Neuronal stem cell (in vitro differentiated cells): Measurements from ENCODE around the gene PRIMA1.
A peak's percentile ranks its signal among the peaks of the same experiment; 100 is the strongest.

Experiments used
- DNase-seq: peaks from one replicate; pipeline ENCODE4 v3.0.0-alpha.2; 2013; ENCODE audit warnings: low spot score
- H2AFZ ChIP-seq: one replicate; pipeline ENCODE4 v1.6.1; 2013; ENCODE audit warnings: mild to moderate bottlenecking, low read length, inconsistent platforms
- H2AK5ac ChIP-seq: 2 replicates; pipeline ENCODE4 v1.6.1; 2013; ENCODE audit warnings: low read depth, mild to moderate bottlenecking, inconsistent platforms, low read length, moderate library complexity, mixed read lengths
- H2BK120ac ChIP-seq: 2 replicates; pipeline ENCODE4 v1.6.1; 2013; ENCODE audit warnings: low read depth, mild to moderate bottlenecking, inconsistent platforms, low read length, moderate library complexity, mixed read lengths
- H2BK12ac ChIP-seq: one replicate; pipeline ENCODE4 v1.6.1; 2013; ENCODE audit warnings: low read length, inconsistent platforms
- H2BK15ac ChIP-seq: 2 replicates; pipeline ENCODE4 v1.6.1; 2013; ENCODE audit warnings: mild to moderate bottlenecking, low read length, inconsistent platforms, mixed read lengths
- H2BK5ac ChIP-seq: one replicate; pipeline ENCODE4 v1.6.1; 2013; ENCODE audit warnings: inconsistent platforms, mild to moderate bottlenecking, low read length, moderate library complexity
- H3K14ac ChIP-seq: one replicate; pipeline ENCODE4 v1.6.1; 2013; ENCODE audit warnings: low read length, inconsistent platforms
- H3K18ac ChIP-seq: 2 replicates; pipeline ENCODE4 v1.6.1; 2013; ENCODE audit warnings: low read length, inconsistent platforms
- H3K23ac ChIP-seq: 2 replicates; pipeline ENCODE4 v1.6.1; 2013; ENCODE audit warnings: low read depth, mild to moderate bottlenecking, mixed read lengths, low read length, inconsistent platforms; ENCODE audit not compliant: poor library complexity
- H3K27ac ChIP-seq: replicated peaks from 3 replicates; pipeline ENCODE4 v1.5.1; 2013; ENCODE audit warnings: low read length, inconsistent platforms
- H3K27me3 ChIP-seq, 3 experiments: 2 replicates each; pipeline ENCODE4 v1.6.1; 2013; ENCODE audit warnings: low read length in 3 of 3, mild to moderate bottlenecking in 2 of 3, inconsistent platforms in 1 of 3, low read depth in 1 of 3, mixed read lengths in 1 of 3, moderate library complexity in 1 of 3; ENCODE audit not compliant: control insufficient read depth in 3 of 3, insufficient read depth in 3 of 3
- H3K36me3 ChIP-seq, 2 donors: replicated peaks in 1 of 2; 2 replicates each; pipeline ENCODE4 v1.6.1; 2013; ENCODE audit warnings: low read length in 2 of 2; ENCODE audit not compliant: control insufficient read depth in 2 of 2, insufficient read depth in 2 of 2
- H3K4ac ChIP-seq: 2 replicates; pipeline ENCODE4 v1.6.1; 2013; ENCODE audit warnings: inconsistent platforms, mild to moderate bottlenecking, low read length, moderate library complexity
- H3K4me1 ChIP-seq, 2 donors: 1 replicate in 1 of 2; 2 replicates in 1 of 2; pipeline ENCODE4 v1.6.1; 2013; ENCODE audit warnings: low read length in 2 of 2, low read depth in 1 of 2; ENCODE audit not compliant: control insufficient read depth in 2 of 2, insufficient read depth in 1 of 2
- H3K4me2 ChIP-seq: one replicate; pipeline ENCODE4 v1.6.1; 2013; ENCODE audit warnings: mild to moderate bottlenecking, low read length, inconsistent platforms; ENCODE audit not compliant: insufficient read depth, poor library complexity, severe bottlenecking
- H3K4me3 ChIP-seq, 2 donors: 2 replicates each; pipeline ENCODE4 v1.5.1; 2013; ENCODE audit warnings: low read length in 2 of 2, mild to moderate bottlenecking in 2 of 2, inconsistent platforms in 1 of 2, moderate library complexity in 1 of 2
- H3K79me1 ChIP-seq: one replicate; pipeline ENCODE4 v1.6.1; 2013; ENCODE audit warnings: low read depth, mild to moderate bottlenecking, inconsistent platforms, low read length, moderate library complexity
- H3K9ac ChIP-seq: one replicate; pipeline ENCODE4 v1.6.1; 2013; ENCODE audit warnings: mild to moderate bottlenecking, low read depth, low read length, inconsistent platforms; ENCODE audit not compliant: poor library complexity
- H3K9me3 ChIP-seq, 2 donors: replicated peaks in 1 of 2; 2 replicates each; pipeline versions ENCODE3 to v1.6.1; 2013; ENCODE audit warnings: low read length in 2 of 2, mild to moderate bottlenecking in 2 of 2, inconsistent platforms in 1 of 2, low read depth in 1 of 2, mixed read lengths in 1 of 2, moderate library complexity in 1 of 2; ENCODE audit not compliant: control insufficient read depth in 2 of 2, insufficient read depth in 1 of 2
- H4K8ac ChIP-seq: one replicate; pipeline ENCODE4 v1.6.1; 2013; ENCODE audit warnings: low read depth, mild to moderate bottlenecking, inconsistent platforms, low read length, moderate library complexity
- H4K91ac ChIP-seq: one replicate; pipeline ENCODE4 v1.6.1; 2013; ENCODE audit warnings: low read length, low read depth, mild to moderate bottlenecking, inconsistent platforms; ENCODE audit not compliant: poor library complexity
- WGBS, 2 donors: extraction: QIAGEN DNeasy Blood & Tissue Kit; methylation state at CpG; one replicate each; pipeline ENCODE4 v1.1.7; 2013; ENCODE audit warnings: missing lambda C conversion rate in 2 of 2, mixed read lengths in 1 of 2; ENCODE audit not compliant: insufficient read length in 2 of 2, insufficient replicate concordance in 1 of 2; ENCODE audit errors: extremely low coverage in 2 of 2; 5-methylcytosine and 5-hydroxymethylcytosine counted together

PRIMA1 gene

DNA sequence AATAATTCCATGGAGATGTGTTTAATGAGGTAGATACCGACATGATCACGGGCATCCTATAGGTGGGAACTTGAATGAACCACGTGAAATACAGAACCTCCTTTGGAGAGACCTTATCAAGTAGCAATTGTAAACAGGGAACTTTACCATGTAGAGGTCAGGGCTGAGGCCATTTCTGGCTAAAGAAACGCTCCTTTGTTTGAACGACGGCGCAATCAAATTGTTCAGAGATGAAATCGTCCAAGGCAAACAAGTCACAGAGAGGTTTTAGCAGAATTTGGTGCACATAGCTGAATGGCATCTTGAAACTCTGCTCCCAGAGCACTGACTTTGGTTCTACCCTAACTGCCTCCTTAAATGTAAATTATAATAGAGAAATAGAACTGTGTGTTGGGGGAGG lies 9.8 kb downstream of the PRIMA1 start:
- Histone ChIP-seq H3K27me3 (no peaks in the 10 kb centered on the region), H3K4me1 (peaks cover 0 to 2% of the 10 kb centered on the region in 2 donors), H3K18ac (no peak overlapping the region), H3K27ac (no peak overlapping the region), H4K8ac (no peak overlapping the region), H3K14ac (no peak overlapping the region), H3K36me3 (no peaks in the 10 kb centered on the region), H3K4me3 (no peak overlapping the region), H2BK5ac (no peak overlapping the region), H2BK15ac (no peak overlapping the region), H4K91ac (no peak overlapping the region), H3K9ac (no peak overlapping the region), H3K9me3 (no peaks in the 10 kb centered on the region), H3K79me1 (no peaks in the 10 kb centered on the region), H2AFZ (no peak overlapping the region), H3K4me2 (no peak overlapping the region), H3K23ac (no peak overlapping the region), H2BK120ac (no peak overlapping the region), H2AK5ac (no peak overlapping the region), H2BK12ac (no peak overlapping the region), H3K4ac (no peak overlapping the region)
- no CpG with 5 or more reads among the region's 8 CpGs for WGBS, 2 donors
- DNase-seq, result no peak

DNA sequence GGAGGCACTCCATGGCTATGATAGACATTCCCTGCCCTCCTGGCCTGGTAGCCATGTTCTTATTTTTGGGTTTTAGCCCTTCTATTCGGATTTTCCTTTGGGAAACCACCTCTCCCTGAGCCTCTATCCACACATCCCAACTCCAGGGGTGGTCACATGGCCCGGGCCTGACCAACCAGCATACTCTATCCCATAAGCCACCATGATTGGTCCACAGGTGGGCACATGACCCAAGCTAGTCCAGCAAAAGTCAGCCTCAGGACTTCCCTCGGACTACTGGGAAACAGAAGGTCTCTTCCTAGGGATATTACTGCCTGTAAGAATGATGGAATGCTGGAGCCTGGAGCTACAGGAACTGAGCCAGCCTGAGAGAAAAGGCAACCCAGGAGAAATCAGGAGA lies 12.5 kb downstream of the PRIMA1 start:
- WGBS, 2 donors, result no CpG with 5 or more reads among the region's 3 CpGs
- H2AK5ac ChIP-seq, result no peak overlapping the region
- no peaks in the 10 kb centered on the region for H3K36me3 ChIP-seq
- H3K9me3 ChIP-seq, result no peaks in the 10 kb centered on the region
- H3K79me1 ChIP-seq, result no peaks in the 10 kb centered on the region
- H3K4ac ChIP-seq, result no peak overlapping the region
- no peak overlapping the region for H2BK15ac ChIP-seq
- no peak overlapping the region for H3K4me2 ChIP-seq
- DNase-seq, result no peak
- H3K4me1 ChIP-seq, result peaks cover 0 to 2% of the 10 kb centered on the region in 2 donors
- no peak overlapping the region for H3K4me3 ChIP-seq
- no peak overlapping the region for H2BK12ac ChIP-seq
- no peak overlapping the region for H4K8ac ChIP-seq
- H2AFZ ChIP-seq, result peak overlapping the region; percentile 63
- H3K23ac ChIP-seq, result no peak overlapping the region
- no peak overlapping the region for H4K91ac ChIP-seq
- no peak overlapping the region for H3K27ac ChIP-seq
- no peak overlapping the region for H3K9ac ChIP-seq
- no peak overlapping the region for H3K18ac ChIP-seq
- no peak overlapping the region for H3K14ac ChIP-seq
- H3K27me3 ChIP-seq, result no peaks in the 10 kb centered on the region
- H2BK5ac ChIP-seq, result no peak overlapping the region
- no peak overlapping the region for H2BK120ac ChIP-seq

DNA sequence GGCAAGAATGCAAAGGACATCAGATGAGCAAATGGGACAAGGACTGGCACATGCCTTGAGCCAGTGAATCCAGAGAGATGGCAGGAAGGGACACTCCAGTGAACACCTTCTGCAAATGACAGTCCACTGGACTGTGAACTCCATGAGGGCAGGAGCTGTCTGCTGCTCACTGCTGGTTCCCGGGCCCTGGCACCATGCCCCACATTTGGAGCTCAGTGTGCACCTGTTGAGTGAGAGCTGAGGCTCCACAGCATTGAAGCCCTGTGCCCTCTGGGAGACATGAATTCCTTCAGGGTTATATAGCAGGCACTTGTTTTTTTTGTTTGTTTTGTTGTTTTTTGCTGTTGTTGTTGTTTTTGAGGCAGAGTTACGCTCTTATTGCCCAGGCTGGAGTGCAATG lies 13.1 kb downstream of the PRIMA1 start:
- DNase-seq, result no peak
- Histone ChIP-seq H2BK12ac (peak overlapping the region; percentile 65), H4K8ac (no peak overlapping the region), H3K27ac (no peak overlapping the region), H2AK5ac (no peak overlapping the region), H3K9me3 (no peaks in the 10 kb centered on the region), H3K4ac (no peak overlapping the region), H3K27me3 (no peaks in the 10 kb centered on the region), H2BK15ac (no peak overlapping the region), H2BK5ac (no peak overlapping the region), H4K91ac (no peak overlapping the region), H3K4me1 (peaks cover 0 to 3% of the 10 kb centered on the region in 2 donors), H3K4me2 (no peak overlapping the region), H3K4me3 (no peak overlapping the region), H3K36me3 (no peaks in the 10 kb centered on the region), H3K79me1 (no peaks in the 10 kb centered on the region), H2AFZ (no peak overlapping the region), H2BK120ac (no peak overlapping the region), H3K18ac (no peak overlapping the region), H3K9ac (no peak overlapping the region), H3K14ac (peak overlapping the region; percentile 57), H3K23ac (peak overlapping the region; percentile 83)
- WGBS, 2 donors, result no CpG with 5 or more reads among the region's 2 CpGs

DNA sequence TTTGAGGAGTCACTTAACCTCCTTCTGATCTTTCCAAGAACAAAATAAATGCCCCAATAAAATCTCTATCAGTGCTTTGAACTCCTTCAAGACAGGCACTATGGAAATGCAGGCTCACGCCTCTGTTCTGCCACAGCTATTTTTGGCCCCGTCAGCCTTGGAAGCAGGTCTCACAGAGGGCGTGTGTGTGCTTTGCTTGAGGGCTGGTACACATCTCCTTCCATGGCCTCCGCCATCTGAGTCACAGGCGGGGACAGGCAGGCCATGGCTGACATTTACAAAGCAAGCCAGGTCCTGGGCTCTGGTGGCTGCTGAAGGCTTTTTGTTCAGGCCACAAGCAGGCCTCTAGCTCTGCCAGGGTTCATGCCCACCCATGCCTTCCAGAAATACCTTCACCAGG lies 16.0 kb downstream of the PRIMA1 start:
- H3K27ac ChIP-seq, result no peak overlapping the region
- no peak overlapping the region for H2BK120ac ChIP-seq
- H3K79me1 ChIP-seq, result no peaks in the 10 kb centered on the region
- no peak overlapping the region for H2BK5ac ChIP-seq
- no peak overlapping the region for H4K91ac ChIP-seq
- no peaks in the 10 kb centered on the region for H3K9me3 ChIP-seq
- peak overlapping the region in 1 of 2 donors; percentile 55 for H3K4me3 ChIP-seq
- no peak overlapping the region for H3K14ac ChIP-seq
- no peaks in the 10 kb centered on the region for H3K27me3 ChIP-seq
- H3K23ac ChIP-seq, result no peak overlapping the region
- peaks cover 0 to 4% of the 10 kb centered on the region in 2 donors for H3K4me1 ChIP-seq
- no peaks in the 10 kb centered on the region for H3K36me3 ChIP-seq
- no peak overlapping the region for H2BK12ac ChIP-seq
- H3K18ac ChIP-seq, result no peak overlapping the region
- no CpG with 5 or more reads among the region's 5 CpGs for WGBS, 2 donors
- no peak overlapping the region for H3K9ac ChIP-seq
- H2AFZ ChIP-seq, result no peak overlapping the region
- no peak overlapping the region for H2AK5ac ChIP-seq
- H3K4ac ChIP-seq, result no peak overlapping the region
- no peak for DNase-seq
- no peak overlapping the region for H4K8ac ChIP-seq
- H3K4me2 ChIP-seq, result no peak overlapping the region
- no peak overlapping the region for H2BK15ac ChIP-seq
